Panc1 (cell line): ENCODE results near the gene RAP2A. TPM values are rescaled to one million over a fixed set of nuclear protein-coding genes. Genes with fewer than 3 reads are reported as not detected.

Experiments used
- ATAC-seq: fragments of 200-7000 bp; cut with Tn5 transposase; 2 replicates; pipeline ENCODE4 v1.9.1; 2020; ENCODE audit warnings: mild to moderate bottlenecking, moderate library complexity
- BruUV-seq: library from RNA; stranded (reverse); fragments of 400-500 nt; replicated peaks from 2 replicates; lab custom pipeline; 2021; lab: Mats Ljungman, UMichigan
- CTCF ChIA-PET: fragments of 300-600 bp; sonication (Branson Sonifier 250); formaldehyde crosslinking; loops from one replicate; lab custom pipeline; 2022; ENCODE audit warnings: antibody characterized with exemption; lab: Charles Lee
- POLR2A ChIA-PET: fragments of 300-600 bp; sonication (Branson Sonifier 250); formaldehyde crosslinking; loops from one replicate; lab custom pipeline; 2022; ENCODE audit warnings: antibody characterized with exemption; lab: Charles Lee
- DNase-seq: peaks from one replicate; pipeline ENCODE4 v3.0.0-alpha.2; 2010; ENCODE audit warnings: low read depth, low spot score
- H3K27ac ChIP-seq: 2 replicates; pipeline ENCODE4 v1.5.1; 2011; ENCODE audit warnings: mild to moderate bottlenecking, low read length, inconsistent platforms
- H3K27me3 ChIP-seq: fragments of 200-500 bp; sonication (Bioruptor generic); 2 replicates; pipeline ENCODE4 v1.6.0; 2014; ENCODE audit warnings: low read length, inconsistent platforms; ENCODE audit not compliant: control insufficient read depth, insufficient read depth
- H3K36me3 ChIP-seq: fragments of 200-500 bp; sonication (Bioruptor generic); 2 replicates; pipeline ENCODE4 v1.5.1; 2014; ENCODE audit warnings: inconsistent platforms, mild to moderate bottlenecking, low read length, moderate library complexity; ENCODE audit not compliant: control insufficient read depth, insufficient read depth
- H3K4me1 ChIP-seq: 2 replicates; pipeline ENCODE4 v1.5.1; 2011; ENCODE audit warnings: inconsistent platforms, mild to moderate bottlenecking, low read length, moderate library complexity; ENCODE audit not compliant: control insufficient read depth, insufficient read depth
- H3K4me3 ChIP-seq, 2 experiments: 2 replicates each; pipeline ENCODE4 v1.5.1; 2011 to 2012; ENCODE audit warnings: low read depth in 2 of 2, low read length in 2 of 2, mild to moderate bottlenecking in 2 of 2, inconsistent platforms in 1 of 2, moderate library complexity in 1 of 2
- H3K9me3 ChIP-seq: fragments of 200-500 bp; sonication (Bioruptor generic); 2 replicates; pipeline ENCODE4 v1.5.1; 2014; ENCODE audit warnings: low read depth, mild to moderate bottlenecking, inconsistent platforms, low read length, moderate library complexity; ENCODE audit not compliant: control insufficient read depth, insufficient read depth
- POLR2AphosphoS5 ChIP-seq: IDR thresholded peaks from 2 replicates; pipeline ENCODE4 v1.6.1; 2012; ENCODE audit warnings: mild to moderate bottlenecking, low read depth, low read length, moderate library complexity
- SIN3A ChIP-seq: IDR thresholded peaks from 2 replicates; pipeline ENCODE4 v1.6.1; 2012; ENCODE audit warnings: low read depth, mild to moderate bottlenecking, low read length, moderate library complexity, borderline replicate concordance; ENCODE audit not compliant: insufficient read depth
- TCF7L2 ChIP-seq: IDR thresholded peaks from 2 replicates; pipeline ENCODE4 v1.6.1; 2011; ENCODE audit warnings: mild to moderate bottlenecking, low read depth, low read length, inconsistent platforms
- in situ Hi-C: cut with HindIII; loops from 2 replicates; pipeline ENCODE4 v1.10.0; 2016; ENCODE audit warnings: low sequenced_read_pairs, low pct_unique_long_range_greater_than_20kb
- intact Hi-C: fragments of 100-400 bp; cut with micrococcal nuclease; formaldehyde crosslinking; loops from one replicate; pipeline ENCODE4 v1.10.0; 2022; ENCODE audit not compliant: unreplicated experiment
- total RNA-seq: library from RNA; stranded (reverse); gene quantifications from one replicate; pipeline ENCODE4 v1.2.1, GENCODE V29; 2021; ENCODE audit not compliant: unreplicated experiment
- TF ChIP-seq, protein P1 (sequence below), 2 experiments: IDR thresholded peaks; 2 replicates each; pipeline ENCODE4 v1.6.1; 2011 to 2012; ENCODE audit warnings: low read depth in 2 of 2, control low read depth in 1 of 2, low read length in 1 of 2, mild to moderate bottlenecking in 1 of 2, moderate library complexity in 1 of 2; ENCODE audit not compliant: insufficient read depth in 1 of 2
- TF ChIP-seq, protein P2 (sequence below): fragments of 450-650 bp; IDR thresholded peaks from 2 replicates; pipeline ENCODE4 v1.5.1; 2017; ENCODE audit warnings: mild to moderate bottlenecking

The RAP2A gene
- total RNA-seq, 1 experiment from 2014 or later = 44.3 TPM

DNA sequence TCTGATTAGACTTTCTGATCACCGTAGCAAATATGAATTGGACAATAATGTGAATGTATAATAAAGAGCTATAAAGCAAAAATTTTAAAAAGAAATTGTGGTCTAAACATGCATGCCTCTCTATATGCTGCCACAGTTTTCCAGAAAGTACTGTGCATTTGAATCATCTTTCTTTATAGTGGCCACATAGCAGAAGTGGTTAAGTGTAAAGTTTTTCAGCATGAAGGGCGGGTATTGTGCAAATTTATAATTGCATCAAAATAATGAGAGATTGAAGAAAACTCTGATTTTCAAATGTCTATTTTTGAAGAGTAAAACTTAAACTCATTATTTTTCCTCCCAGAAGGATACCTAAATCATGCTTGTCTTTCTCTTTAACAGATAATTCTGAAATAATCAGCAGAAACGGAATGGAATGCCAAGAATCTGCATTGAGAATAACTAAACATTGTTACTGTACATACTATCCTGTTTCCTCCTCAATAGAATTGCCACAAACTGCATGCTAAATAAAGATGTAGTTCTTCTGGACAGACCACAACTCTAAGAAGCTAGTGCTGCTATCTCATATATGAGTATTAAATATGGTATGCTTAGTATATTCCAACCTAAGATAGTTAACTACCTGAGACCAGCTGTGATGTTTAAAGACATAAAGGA lies 42.9 kb upstream of the RAP2A start:
- CTCF ChIA-PET = no interaction called here

DNA sequence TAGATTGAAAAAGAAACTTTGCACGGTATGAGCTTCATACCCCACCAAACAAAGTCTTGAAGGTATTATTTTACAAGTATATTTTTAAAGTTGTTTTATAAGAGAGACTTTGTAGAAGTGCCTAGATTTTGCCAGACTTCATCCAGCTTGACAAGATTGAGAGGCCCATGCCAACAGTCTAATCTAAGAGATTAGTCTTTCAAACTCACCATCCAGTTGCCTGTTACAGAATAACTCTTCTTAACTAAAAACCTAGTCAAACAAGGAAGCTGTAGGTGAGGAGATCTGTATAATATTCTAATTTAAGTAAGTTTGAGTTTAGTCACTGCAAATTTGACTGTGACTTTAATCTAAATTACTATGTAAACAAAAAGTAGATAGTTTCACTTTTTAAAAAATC lies 41.9 kb upstream of the RAP2A start:
- in situ Hi-C loops = no loop called here
- POLR2A ChIA-PET = no interaction called here

More for the DNA sequence above, 42.9 kb upstream of the RAP2A start:
- TF ChIP-seq TCF7L2 (no peak), POLR2AphosphoS5 (no peak), SIN3A (no peak)
- TF ChIP-seq, protein P1, sequence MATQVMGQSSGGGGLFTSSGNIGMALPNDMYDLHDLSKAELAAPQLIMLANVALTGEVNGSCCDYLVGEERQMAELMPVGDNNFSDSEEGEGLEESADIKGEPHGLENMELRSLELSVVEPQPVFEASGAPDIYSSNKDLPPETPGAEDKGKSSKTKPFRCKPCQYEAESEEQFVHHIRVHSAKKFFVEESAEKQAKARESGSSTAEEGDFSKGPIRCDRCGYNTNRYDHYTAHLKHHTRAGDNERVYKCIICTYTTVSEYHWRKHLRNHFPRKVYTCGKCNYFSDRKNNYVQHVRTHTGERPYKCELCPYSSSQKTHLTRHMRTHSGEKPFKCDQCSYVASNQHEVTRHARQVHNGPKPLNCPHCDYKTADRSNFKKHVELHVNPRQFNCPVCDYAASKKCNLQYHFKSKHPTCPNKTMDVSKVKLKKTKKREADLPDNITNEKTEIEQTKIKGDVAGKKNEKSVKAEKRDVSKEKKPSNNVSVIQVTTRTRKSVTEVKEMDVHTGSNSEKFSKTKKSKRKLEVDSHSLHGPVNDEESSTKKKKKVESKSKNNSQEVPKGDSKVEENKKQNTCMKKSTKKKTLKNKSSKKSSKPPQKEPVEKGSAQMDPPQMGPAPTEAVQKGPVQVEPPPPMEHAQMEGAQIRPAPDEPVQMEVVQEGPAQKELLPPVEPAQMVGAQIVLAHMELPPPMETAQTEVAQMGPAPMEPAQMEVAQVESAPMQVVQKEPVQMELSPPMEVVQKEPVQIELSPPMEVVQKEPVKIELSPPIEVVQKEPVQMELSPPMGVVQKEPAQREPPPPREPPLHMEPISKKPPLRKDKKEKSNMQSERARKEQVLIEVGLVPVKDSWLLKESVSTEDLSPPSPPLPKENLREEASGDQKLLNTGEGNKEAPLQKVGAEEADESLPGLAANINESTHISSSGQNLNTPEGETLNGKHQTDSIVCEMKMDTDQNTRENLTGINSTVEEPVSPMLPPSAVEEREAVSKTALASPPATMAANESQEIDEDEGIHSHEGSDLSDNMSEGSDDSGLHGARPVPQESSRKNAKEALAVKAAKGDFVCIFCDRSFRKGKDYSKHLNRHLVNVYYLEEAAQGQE (IDR thresholded peaks at IDR 0.05; ENCODE audit: insufficient read depth in 1 of 2, low read depth in 2 of 2, low read length in 1 of 2) = no peak
- TF ChIP-seq, protein P2, sequence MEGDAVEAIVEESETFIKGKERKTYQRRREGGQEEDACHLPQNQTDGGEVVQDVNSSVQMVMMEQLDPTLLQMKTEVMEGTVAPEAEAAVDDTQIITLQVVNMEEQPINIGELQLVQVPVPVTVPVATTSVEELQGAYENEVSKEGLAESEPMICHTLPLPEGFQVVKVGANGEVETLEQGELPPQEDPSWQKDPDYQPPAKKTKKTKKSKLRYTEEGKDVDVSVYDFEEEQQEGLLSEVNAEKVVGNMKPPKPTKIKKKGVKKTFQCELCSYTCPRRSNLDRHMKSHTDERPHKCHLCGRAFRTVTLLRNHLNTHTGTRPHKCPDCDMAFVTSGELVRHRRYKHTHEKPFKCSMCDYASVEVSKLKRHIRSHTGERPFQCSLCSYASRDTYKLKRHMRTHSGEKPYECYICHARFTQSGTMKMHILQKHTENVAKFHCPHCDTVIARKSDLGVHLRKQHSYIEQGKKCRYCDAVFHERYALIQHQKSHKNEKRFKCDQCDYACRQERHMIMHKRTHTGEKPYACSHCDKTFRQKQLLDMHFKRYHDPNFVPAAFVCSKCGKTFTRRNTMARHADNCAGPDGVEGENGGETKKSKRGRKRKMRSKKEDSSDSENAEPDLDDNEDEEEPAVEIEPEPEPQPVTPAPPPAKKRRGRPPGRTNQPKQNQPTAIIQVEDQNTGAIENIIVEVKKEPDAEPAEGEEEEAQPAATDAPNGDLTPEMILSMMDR = no peak
- H3K9me3 ChIP-seq = no peaks in the 10 kb centered on the region
- no peaks in the 10 kb centered on the region for H3K27me3 ChIP-seq
- H3K4me1 ChIP-seq = peaks cover 6% of the 10 kb centered on the region
- H3K4me3 ChIP-seq = no peak overlapping the region
- TSS peak; percentile 10 for BruUV-seq
- POLR2A ChIA-PET = no interaction called here
- in situ Hi-C loops (no loop called here), intact Hi-C loops (no loop called here)
- DNase-seq (no peak), ATAC-seq (no peak)
- H3K27ac ChIP-seq = no peak overlapping the region
- H3K36me3 ChIP-seq = peaks cover 20% of the 10 kb centered on the region; the same call in 1 of the 2 replicates

More for the DNA sequence above, 41.9 kb upstream of the RAP2A start:
- CTCF ChIA-PET = no interaction called here
- BruUV-seq = no TSS peak
- Histone ChIP-seq H3K4me1 (peaks cover 6% of the 10 kb centered on the region), H3K9me3 (no peaks in the 10 kb centered on the region), H3K27ac (no peak overlapping the region), H3K27me3 (no peaks in the 10 kb centered on the region), H3K36me3 (peaks cover 20% of the 10 kb centered on the region; the same call in 1 of the 2 replicates), H3K4me3 (no peak overlapping the region)
- ATAC-seq = no peak
- no peak for DNase-seq
- intact Hi-C loops = no loop called here
- no peak for TF ChIP-seq POLR2AphosphoS5
- no peak for TF ChIP-seq SIN3A
- TF ChIP-seq, protein P1 (IDR thresholded peaks at IDR 0.05; ENCODE audit: insufficient read depth in 1 of 2, low read depth in 2 of 2, low read length in 1 of 2) = no peak
- TF ChIP-seq, protein P2 = no peak
- no peak for TF ChIP-seq TCF7L2
